ENCODE measurements around the gene NOTCH2.

NOTCH2 gene

DNA sequence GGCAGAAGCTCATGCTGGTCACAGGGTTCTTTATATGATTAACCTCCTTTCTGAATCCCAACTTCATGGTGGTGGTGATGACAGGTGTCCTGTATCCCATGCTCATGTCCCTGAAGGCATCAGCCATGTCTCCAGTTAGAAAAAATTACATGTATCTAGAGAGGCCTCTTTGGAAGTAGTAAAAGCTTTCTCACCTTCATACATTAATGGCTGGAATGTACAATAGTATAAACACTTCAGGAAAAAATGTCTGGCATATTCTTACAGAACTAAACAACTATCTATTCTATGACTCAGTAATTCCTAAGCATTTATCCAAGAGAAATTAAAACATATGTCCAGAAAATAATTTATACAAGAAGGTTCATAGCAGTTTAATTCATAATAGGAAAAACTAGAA, 207.2 kb downstream of the NOTCH2 start:
- TF ChIP-seq, protein P1, sequence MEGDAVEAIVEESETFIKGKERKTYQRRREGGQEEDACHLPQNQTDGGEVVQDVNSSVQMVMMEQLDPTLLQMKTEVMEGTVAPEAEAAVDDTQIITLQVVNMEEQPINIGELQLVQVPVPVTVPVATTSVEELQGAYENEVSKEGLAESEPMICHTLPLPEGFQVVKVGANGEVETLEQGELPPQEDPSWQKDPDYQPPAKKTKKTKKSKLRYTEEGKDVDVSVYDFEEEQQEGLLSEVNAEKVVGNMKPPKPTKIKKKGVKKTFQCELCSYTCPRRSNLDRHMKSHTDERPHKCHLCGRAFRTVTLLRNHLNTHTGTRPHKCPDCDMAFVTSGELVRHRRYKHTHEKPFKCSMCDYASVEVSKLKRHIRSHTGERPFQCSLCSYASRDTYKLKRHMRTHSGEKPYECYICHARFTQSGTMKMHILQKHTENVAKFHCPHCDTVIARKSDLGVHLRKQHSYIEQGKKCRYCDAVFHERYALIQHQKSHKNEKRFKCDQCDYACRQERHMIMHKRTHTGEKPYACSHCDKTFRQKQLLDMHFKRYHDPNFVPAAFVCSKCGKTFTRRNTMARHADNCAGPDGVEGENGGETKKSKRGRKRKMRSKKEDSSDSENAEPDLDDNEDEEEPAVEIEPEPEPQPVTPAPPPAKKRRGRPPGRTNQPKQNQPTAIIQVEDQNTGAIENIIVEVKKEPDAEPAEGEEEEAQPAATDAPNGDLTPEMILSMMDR (IDR thresholded peaks at IDR 0.05), result no peak
- Histone ChIP-seq H3K36me3 (no peaks in the 10 kb centered on the region), H3K27me3 (no peaks in the 10 kb centered on the region), H3K4me1 (ENCODE audit: control insufficient read depth in 1 of 2, insufficient read depth in 1 of 2, low read depth in 1 of 2, low read length in 1 of 2) (no peaks in the 10 kb centered on the region), H3K4me3 (ENCODE audit: low read depth in 1 of 2, low read length in 1 of 2) (no peak overlapping the region), H3K27ac (no peak overlapping the region), H3K9me3 (no peaks in the 10 kb centered on the region)

Measured in neutrophil (primary cell).